Peyer's patch (tissue), 4 donors: Measurements from ENCODE around the gene CCDC122.

Source experiments
- CTCF ChIP-seq, 6 experiments: fragments of 450-650 bp in 4 of 6; fragments of 200-600 bp in 2 of 6; sonication (generic) in 1 of 6; IDR thresholded peaks; one replicate each; pipeline ENCODE4 v1.5.1; 2017 to 2019; ENCODE audit warnings: antibody characterized with exemption in 6 of 6, mild to moderate bottlenecking in 3 of 6, moderate library complexity in 1 of 6
- POLR2A ChIP-seq, 2 donors: fragments of 450-650 bp; IDR thresholded peaks; one replicate each; pipeline ENCODE4 v1.5.1; 2017; ENCODE audit warnings: antibody characterized with exemption in 2 of 2, mild to moderate bottlenecking in 2 of 2, moderate library complexity in 2 of 2

GRCh38 chr13:43895940-43896339 lies 16.4 kb upstream of the CCDC122 start:
- TF ChIP-seq CTCF (IDR thresholded peaks at IDR 0.05) (no peak), POLR2A (IDR thresholded peaks at IDR 0.05) (no peak)
